Measurements from ENCODE around the gene ISYNA1.

Gene ISYNA1

GRCh38 chr19:18437491-18438330 lies at the start of gene ISYNA1:
Gene ISYNA1 (minus strand): TSS chr19:18438133. CDS start chr19:18437979, 154 bp downstream.
- peak in 12 of 56 donors; percentile 9 to 57 (median 34) for DNase-seq

DNA sequence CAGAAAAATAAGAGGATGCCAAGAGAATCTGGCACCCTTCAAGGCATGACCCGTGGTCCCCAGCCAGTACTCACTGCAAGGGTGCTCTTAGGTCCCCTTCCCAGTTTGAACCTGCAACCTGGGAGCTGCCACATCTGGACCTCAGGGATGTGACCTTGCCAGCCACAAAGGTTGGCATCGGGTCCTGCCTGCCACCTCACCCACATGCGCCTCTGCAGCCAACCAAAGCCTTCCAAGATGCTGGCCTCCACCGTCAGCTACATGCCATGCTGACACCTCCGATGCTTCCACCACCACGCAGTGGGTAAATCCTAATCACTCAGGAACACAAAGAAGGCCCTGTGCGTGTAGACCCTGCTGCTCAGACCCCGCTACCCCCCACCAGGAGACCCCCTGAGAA lies 48.8 kb upstream of the ISYNA1 start:
- no peak for DNase-seq

DNA sequence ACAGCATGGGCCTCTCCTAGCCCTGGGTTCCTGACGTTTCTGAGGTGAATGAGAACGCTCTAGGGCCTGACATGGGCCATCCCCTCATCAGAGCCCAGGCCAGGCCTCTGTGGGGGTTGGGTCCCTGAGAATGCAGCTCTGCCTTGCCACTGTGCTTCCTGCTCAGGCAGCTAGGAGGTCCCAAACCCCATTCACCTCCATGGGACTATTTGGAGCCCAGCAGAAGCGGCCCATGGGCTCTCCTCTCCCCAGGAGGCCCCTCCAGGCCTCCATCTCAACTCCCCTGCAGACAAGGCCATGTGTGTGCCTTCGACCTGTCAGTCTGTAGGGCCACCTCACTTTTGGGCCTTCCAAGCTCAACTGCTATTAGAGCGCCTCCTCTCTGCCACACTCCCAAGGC lies 47.1 kb upstream of the ISYNA1 start:
- DNase-seq: no peak

- no peak for DNase-seq
Measured at GRCh38 chr19:18483119-18483890, 45.4 kb upstream of the ISYNA1 start.

DNA sequence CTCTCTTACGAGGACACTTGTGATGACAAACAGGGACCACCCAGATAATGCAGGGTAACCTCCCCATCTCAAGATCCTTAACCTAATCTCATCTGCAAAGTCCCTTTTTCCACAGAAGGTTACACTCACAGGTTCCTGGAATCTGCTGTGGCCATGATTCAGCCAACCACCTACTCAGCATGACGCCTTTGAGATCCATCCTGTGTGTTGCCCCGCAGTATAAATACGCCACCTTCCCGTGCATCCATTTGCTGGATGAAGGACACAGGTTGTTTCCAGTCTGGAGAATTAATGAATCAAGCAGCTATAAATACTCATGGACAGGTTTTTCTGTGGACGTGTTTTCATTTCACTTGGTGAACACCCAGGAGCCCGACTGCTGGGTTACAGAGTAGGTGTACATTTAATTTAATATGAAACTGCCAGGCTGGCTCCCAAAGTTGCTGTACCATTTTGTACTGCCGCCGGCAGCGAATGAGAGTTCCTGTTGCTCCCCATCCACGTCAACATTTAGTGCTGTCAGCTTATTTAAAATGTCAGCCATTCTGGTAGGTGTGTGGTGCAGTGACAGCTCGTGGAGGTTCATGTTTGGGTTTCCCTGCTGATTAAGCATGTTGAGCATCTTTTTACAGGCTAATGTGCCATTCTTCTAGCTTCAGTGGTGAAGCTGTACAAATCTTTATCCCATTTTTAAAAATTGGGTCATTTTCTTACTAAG lies 43.7 kb upstream of the ISYNA1 start:
- no peak for DNase-seq

DNA sequence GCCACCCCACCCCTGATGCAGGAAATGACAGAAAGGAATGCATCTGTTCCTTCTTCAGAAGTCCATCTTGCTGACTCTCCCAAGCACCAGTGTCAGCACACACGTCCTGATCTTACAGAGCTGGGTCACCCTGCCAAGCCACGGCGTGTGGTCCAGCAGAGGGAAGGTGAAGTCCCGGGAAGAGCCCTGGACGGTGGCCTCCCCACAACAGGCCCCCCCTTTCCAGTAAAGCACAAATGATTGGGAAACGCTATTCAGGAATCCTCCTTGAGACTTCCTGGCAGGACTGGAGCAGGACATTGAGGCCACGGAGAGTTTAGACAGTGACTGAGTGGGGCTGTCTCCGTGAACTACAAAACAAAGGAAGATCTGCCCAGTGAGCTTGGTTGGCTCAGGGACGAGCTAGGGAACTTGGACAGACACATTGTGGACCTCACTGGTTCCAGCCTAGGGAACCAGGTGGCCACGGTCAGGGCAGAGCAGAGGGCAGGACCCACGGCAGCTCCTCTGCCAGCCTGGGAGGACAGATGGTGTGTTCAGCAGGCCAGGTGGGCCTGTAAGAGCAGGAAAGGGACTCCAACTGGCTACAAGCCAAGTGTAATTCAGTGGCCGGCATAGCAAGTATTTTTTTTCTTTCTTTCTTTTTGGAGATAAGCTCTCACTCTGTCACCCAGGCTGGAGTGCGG lies 42.2 kb upstream of the ISYNA1 start:
- peak in 1 of 56 donors; percentile 19 for DNase-seq

- peak in 24 of 56 donors; percentile 6 to 42 (median 25) for DNase-seq
Measured at GRCh38 chr19:18478545-18479311, 40.8 kb upstream of the ISYNA1 start.

DNA sequence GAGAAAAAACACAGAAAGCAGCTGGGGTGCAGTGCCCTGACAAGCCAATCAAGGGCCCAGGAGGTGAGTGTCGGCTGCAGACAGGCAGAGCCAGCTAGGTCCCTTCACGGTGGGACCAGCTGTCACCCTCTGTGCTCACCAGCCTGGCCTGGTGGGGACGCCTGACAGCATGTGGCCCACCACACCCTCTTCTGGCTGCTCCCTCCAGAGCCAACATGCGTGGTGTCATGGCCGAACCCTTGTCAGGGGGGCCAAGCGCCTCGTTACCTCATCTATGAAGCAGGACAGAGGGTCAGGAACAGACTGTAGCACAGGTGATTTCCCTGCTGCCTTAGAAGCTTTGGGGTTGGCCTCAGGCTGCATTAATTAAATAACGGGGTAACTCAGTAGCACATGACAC lies 40.0 kb upstream of the ISYNA1 start:
- no peak for DNase-seq

GRCh38 chr19:18477042-18477779 lies 39.3 kb upstream of the ISYNA1 start:
- DNase-seq: no peak

DNA sequence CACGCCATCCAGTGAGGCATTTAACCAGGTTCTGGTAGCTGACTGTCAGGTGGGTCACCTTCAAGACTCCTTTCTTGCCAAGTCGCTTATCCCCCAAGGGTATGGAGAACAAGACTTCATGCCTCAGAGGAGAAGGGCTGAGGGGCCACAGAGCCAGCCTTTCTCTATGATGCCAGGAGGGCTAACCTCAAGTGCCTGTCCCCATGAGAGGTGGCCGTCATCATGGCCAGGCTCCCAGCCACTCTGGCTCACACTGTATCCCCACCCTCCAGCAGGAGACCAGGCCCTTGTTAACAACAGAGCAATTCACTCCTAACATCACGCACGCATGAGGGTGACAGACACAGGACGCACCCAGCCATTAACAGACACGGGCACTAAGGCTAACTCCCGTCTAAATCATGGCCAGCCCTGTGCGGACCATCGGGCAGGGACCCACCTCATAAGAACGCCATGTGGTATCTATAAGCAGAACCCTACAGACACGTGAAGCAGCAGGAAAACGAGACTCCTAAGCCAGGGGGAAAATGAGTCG lies 38.6 kb upstream of the ISYNA1 start:
- DNase-seq: no peak

DNA sequence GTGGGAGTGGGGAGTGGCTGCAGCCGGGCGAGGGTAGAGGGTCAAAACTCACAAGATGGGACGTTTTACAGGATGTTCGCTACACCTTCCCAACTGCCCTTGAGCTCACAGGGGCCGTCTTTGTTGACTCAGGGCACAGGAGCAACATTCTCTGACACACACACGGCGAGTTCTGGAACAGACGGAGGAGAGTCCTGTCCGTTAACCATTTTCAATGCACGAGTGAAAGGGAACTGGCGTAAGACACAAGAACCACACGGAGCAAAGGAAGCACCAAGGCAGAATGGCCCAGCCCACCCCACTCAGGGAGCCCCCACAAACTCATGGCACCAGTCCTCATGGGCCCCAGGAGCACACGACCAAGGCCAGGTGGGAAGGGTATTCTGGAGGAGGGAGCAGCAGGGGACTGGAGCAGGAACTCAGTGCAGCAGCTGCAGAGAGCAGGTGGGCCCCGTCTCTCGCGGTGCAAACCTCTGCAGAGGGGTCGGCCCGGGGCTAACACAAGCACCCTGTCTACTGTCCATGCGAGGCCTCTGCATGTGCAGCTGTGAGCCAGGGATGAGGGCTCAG lies 37.9 kb upstream of the ISYNA1 start:
- no peak for DNase-seq

DNA sequence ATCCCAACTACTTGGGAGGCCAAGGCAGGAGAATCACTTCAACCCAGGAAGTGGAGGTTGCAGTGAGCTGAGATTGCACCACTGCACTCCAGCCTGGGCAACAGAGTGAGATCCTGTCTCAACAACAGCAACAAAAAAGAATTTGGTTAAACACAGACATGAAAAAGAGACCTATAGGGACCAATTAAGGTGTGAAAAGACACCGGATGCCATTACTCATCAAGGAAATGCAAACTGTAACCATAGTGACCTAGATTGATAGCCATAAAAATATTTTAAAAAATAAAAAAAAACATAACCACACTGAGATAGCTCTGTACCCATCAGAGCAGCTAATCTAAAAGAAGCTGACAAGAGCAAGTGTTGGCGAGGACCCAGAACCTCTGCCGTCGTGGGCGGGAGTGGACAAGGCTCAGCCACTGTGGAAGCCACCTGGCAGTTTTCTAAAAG lies 37.1 kb upstream of the ISYNA1 start:
- no peak for DNase-seq

DNA sequence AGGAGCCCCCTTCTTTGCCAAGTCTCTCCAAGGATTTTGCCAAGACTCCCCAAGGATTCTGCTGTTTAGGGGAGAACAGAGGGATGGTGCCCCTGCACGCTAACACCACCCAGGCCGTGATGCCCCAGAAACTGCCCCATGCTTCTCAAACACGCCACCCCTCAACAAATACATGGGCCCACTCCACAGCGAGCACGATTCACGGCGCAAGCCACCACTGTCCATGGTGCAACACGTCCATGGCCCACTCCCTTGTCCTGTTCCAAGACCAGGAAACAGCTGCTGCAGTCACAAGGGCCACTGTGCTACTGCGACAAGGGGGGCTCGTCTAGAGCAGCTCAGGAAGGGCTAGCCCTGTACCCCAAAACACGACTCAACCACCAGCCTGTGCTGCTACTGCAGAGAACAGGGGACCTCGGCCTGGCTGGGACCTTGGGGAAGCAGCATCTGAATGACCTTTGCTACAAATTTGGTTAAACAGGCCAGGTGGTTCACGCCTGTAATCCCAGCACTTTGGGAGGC lies 36.5 kb upstream of the ISYNA1 start:
- DNase-seq: no peak

DNA sequence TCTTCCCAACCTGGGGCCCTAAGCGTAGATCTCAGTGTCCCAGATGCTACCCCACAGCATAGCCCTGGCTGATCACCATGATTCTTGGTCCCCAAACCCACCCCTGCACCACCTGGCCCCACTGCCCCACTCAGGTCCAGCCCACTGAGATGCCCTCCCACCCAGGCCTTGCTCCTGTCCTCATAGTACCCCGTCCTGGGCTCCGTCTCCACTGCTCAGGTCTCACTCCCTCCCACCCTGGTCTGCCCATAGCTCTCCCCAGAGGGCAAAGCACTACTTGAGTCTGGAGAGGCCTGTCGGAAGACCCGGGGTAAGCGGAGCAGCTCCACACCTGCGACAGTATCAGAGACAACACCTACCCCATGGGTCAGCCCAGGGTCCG lies 35.8 kb upstream of the ISYNA1 start:
- DNase-seq: no peak

DNA sequence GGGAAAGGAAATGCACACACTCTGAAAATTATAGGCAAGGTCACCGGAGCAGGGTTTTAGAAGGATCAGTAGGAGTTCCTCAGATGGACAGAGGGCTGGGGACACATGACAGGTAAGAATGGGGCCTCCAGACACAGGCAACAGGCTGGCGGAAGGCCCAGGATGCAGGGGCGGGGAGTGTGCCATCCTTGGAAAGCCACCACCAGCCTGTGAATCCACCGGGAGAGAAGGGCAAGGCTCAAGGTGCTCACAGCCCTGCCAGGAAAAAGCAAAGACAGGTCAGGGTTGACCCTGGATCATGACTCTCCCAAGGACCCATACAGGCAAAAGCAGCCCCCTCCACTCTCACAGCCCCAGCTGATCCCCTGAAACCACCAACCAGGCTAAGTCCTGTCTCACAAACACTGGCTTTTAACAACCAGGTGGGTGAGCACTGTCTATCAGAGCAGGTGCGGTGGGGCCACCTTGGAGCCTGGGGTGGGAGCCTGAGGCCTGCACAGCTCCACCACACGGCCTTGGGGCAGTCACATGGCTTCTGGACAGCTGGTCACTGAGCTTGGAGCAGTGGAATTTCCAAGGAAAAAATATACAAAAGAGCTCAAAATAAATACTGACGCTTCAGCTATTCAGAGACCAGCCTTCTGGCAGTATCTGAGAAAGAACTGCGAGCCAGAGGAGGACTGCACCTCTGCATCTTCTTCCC lies 35.2 kb upstream of the ISYNA1 start:
- no peak for DNase-seq

DNA sequence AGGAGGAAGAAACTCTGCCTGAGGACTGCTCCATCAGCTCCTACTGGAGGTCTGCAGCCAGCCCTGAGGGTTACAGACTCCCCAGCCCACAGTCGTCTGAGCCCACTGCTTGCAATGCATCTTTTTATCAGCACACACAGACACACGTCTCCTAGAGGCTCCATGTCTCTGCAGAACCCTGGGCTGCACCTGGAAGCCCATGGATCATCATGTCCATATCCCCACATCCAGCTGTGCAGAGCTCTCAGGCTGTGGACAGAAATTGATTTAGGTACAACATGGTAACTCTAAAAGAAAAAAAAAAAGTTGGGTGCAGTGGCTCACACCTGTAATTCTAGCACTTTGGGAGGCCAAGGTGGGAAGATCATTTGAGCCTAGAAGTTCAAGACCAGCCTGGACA lies 32.9 kb upstream of the ISYNA1 start:
- DNase-seq: no peak

DNA sequence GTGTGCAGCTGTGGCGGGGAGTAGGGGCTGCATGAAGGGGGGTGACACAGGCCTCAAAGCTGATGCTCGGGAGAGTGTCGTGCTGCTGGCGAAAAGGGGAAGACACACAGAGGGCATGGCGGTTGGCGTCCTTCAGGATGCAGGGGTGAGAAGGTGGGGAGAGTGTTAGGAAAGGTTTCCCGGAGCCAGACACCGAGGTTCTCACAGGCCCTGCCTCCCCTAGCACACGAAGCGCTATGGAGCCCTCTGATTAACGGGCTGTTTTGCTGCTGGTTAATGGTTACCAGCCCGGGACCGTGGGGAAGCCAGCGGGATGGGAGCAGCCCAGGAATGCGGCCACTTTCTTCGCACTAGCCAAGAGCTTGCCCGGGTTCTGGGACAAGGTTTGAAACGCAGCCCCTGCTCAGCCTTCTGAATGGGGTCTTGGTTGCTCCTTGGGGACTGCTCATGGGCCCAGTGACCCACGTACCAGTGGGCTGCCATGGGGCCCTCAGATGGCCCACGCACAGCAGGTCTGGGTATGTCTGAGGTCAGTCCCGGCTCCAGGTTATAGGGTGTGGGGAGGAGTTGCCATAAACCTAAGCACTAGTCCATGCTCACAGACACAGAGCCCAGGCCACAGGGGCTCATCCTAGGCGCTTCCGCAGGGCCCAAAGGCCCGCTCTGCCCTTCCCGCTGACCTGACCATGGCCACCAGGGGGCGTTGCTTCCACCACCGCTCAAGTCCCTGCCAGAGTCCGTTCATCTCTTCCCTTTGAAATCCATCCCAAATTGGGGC lies 31.3 kb upstream of the ISYNA1 start:
- peak in 23 of 56 donors; percentile 4 to 59 (median 25) for DNase-seq
